ENCODE data around the gene PDCD2. TPM values are rescaled to one million over a fixed set of nuclear protein-coding genes. Genes with fewer than 3 reads are reported as not detected.

The PDCD2 gene
- total and polyA plus RNA-seq, 9 of the 15 experiments (the other 6 are each of a cell fraction or from before 2014, with no cell fraction given) = 67.3 to 430 (median 318) TPM

- 0 out of 2 replicates have a peak, but pooled peaks have one; percentile 7 for TF ChIP-seq ATF6 (CRISPR knock-in tag; IDR thresholded peaks at IDR 0.05)
- peak; percentile 80 for TF ChIP-seq DACH1 (IDR thresholded peaks at IDR 0.05; ENCODE audit: partially characterized antibody)
- TF ChIP-seq CUX1 (CRISPR knock-in tag; IDR thresholded peaks at IDR 0.05) = no peak
- no peak for TF ChIP-seq BDP1 (IDR thresholded peaks at IDR 0.05; ENCODE audit: insufficient read depth, insufficient read length)
- no peak for TF ChIP-seq CHD4 (IDR thresholded peaks at IDR 0.05; ENCODE audit: insufficient read depth, insufficient replicate concordance, low read depth, low read length, poor library complexity, severe bottlenecking)
- 0 out of 2 replicates have a peak, but pooled peaks have one; percentile 19 for TF ChIP-seq ZNF76 (CRISPR knock-in tag; IDR thresholded peaks at IDR 0.05; ENCODE audit: borderline replicate concordance)
- TF ChIP-seq ZNF282 (CRISPR knock-in tag; IDR thresholded peaks at IDR 0.05) = peak; percentile 87
- TF ChIP-seq GTF2E2 (tag; IDR thresholded peaks at IDR 0.05) = no peak
- peak; percentile 64 for TF ChIP-seq BRD9 (IDR thresholded peaks at IDR 0.05; ENCODE audit: low read depth, partially characterized antibody)
- TF ChIP-seq NONO (IDR thresholded peaks at IDR 0.05; ENCODE audit: low read depth in 2 of 2, low read length in 1 of 2) = peak; percentile 84 to 92
- TF ChIP-seq PKNOX1 (IDR thresholded peaks at IDR 0.05) = peak; percentile 80
- no peak for TF ChIP-seq CCAR2 (IDR thresholded peaks at IDR 0.05; ENCODE audit: low read depth, low read length)
- TF ChIP-seq ETV5 (CRISPR knock-in tag; IDR thresholded peaks at IDR 0.05; ENCODE audit: low read depth) = peak; percentile 84
- no peak for TF ChIP-seq MAFK (IDR thresholded peaks at IDR 0.05; ENCODE audit: low read length)
- 0 out of 2 replicates have a peak, but pooled peaks have one; percentile 35 for TF ChIP-seq ATF1 (CRISPR knock-in tag; IDR thresholded peaks at IDR 0.05)
- TF ChIP-seq ATF1 (tag; IDR thresholded peaks at IDR 0.05) = peak; percentile 90
- TF ChIP-seq THRAP3 (IDR thresholded peaks at IDR 0.05; ENCODE audit: borderline replicate concordance) = no peak
- TF ChIP-seq ZNF830 (CRISPR knock-in tag; IDR thresholded peaks at IDR 0.05) = no peak
- TF ChIP-seq CBFA2T3 (IDR thresholded peaks at IDR 0.05) = no peak
- TF ChIP-seq GABPB2 (CRISPR knock-in tag; conservative IDR thresholded peaks at IDR 0.05) = no peak
- no peak for TF ChIP-seq NELFE (IDR thresholded peaks at IDR 0.05; ENCODE audit: insufficient read depth, insufficient read length)
- TF ChIP-seq ZNF431 (CRISPR knock-in tag; IDR thresholded peaks at IDR 0.05) = no peak
Measured at GRCh38 chr6:170584181-170584953, at the start of gene PDCD2 (continued).

Data from K562 (cell line).